ENCODE results near the gene CREG1. TPM values are rescaled to one million over a fixed set of nuclear protein-coding genes. Genes with fewer than 3 reads are reported as not detected.

CREG1 gene
- total and polyA plus RNA-seq, 2 experiments from 2014 or later = 21.2 to 42.7 TPM

GRCh38 chr1:167516404-167517388 lies 36.9 kb downstream of the CREG1 start:
- no peak for DNase-seq (ENCODE audit: low spot score)
- H3K4me1 ChIP-seq (ENCODE audit: insufficient read depth) = no peaks in the 10 kb centered on the region
- H3F3A ChIP-seq (replicated peaks; ENCODE audit: low read depth) = no peaks in the 10 kb centered on the region
- H3K4me2 ChIP-seq = no peak overlapping the region
- peak overlapping the region; percentile 66 for H2AFZ ChIP-seq
- no peak overlapping the region for H3K27ac ChIP-seq (ENCODE audit: low read depth)
- no peak for TF ChIP-seq ZNF331 (CRISPR knock-in tag; IDR thresholded peaks at IDR 0.05; ENCODE audit: low read depth)
- TF ChIP-seq JUNB (IDR thresholded peaks at IDR 0.05; ENCODE audit: unreplicated experiment) = no peak
- TF ChIP-seq ZNF114 (CRISPR knock-in tag; IDR thresholded peaks at IDR 0.05) = no peak
- no peak for TF ChIP-seq ETS1 (IDR thresholded peaks at IDR 0.05)
- TF ChIP-seq ZNF462 (CRISPR knock-in tag; IDR thresholded peaks at IDR 0.05) = no peak
- TF ChIP-seq STAT1 (IDR thresholded peaks at IDR 0.05; ENCODE audit: unreplicated experiment) = no peak
- TF ChIP-seq EZH2 (IDR thresholded peaks at IDR 0.05; ENCODE audit: low read depth, unreplicated experiment) = no peak
- TF ChIP-seq POLR2AphosphoS5 (IDR thresholded peaks at IDR 0.05; ENCODE audit: low read depth) = no peak
- no peak for TF ChIP-seq EZH2phosphoT487 (IDR thresholded peaks at IDR 0.05; ENCODE audit: unreplicated experiment)
- no peak for TF ChIP-seq CREB1 (CRISPR knock-in tag; IDR thresholded peaks at IDR 0.05; ENCODE audit: low read depth)
- no peak for TF ChIP-seq CTCF (conservative IDR thresholded peaks at IDR 0.05; ENCODE audit: low read depth in 2 of 2)
- no peak for TF ChIP-seq REST (IDR thresholded peaks at IDR 0.05; ENCODE audit: unreplicated experiment)
- Mint-ChIP-seq H3K36me3 (ENCODE audit: low read depth) (no peaks in the 10 kb centered on the region), H3K27me3 (ENCODE audit: insufficient read depth, low read depth, poor library complexity) (peaks cover 2% of the 10 kb centered on the region), H3K4me1 (peaks cover 6% of the 10 kb centered on the region), H3K27ac (no peak overlapping the region), H3K4me3 (no peak overlapping the region), H3K9me3 (no peaks in the 10 kb centered on the region)
- no peaks in the 10 kb centered on the region for H3K79me2 ChIP-seq (replicated peaks; ENCODE audit: insufficient read depth)
- no peak overlapping the region for H3K4me3 ChIP-seq
- H3K27me3 ChIP-seq (ENCODE audit: insufficient read depth) = no peaks in the 10 kb centered on the region
- no peaks in the 10 kb centered on the region for H4K20me1 ChIP-seq (replicated peaks; ENCODE audit: insufficient read depth)
- H3K9me2 ChIP-seq (ENCODE audit: insufficient read depth) = no peaks in the 10 kb centered on the region
- no peaks in the 10 kb centered on the region for H3K36me3 ChIP-seq (ENCODE audit: insufficient read depth)
- no peak for ATAC-seq

Data from GM23338 (cell line).